ENCODE measurements around the gene FAM13A.

Gene FAM13A

DNA sequence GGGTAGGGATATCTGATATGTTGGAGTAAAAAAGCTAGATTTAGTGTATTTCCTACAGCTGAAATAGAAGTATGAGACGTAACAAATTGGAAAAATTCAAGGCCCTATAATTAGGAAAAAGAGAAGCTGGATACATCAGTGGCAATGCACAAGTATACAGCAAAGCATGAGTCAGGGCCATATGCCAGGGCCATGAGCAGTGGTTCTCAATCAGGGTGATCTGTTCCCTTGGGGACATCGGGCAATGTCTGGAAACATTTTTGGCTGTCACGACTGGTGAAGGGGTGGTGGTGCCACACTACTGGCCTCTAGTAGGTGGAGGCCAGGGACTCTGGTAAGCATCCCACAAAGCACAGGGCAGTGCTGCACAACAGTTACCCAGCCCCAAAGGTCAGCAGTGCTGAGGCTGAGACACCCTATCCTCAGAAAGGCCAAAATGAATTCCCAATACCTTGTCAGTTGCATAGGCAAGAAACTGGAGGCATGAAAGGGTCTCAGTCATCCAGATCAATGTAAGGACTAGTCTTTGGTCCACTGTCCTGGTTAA is 322.5 kb downstream of the FAM13A start:
- no peak for DNase-seq (ENCODE audit: low read depth)
- no peak overlapping the region for H3K4me3 ChIP-seq (ENCODE audit: low read depth, low read length)
- TF ChIP-seq, protein P1, sequence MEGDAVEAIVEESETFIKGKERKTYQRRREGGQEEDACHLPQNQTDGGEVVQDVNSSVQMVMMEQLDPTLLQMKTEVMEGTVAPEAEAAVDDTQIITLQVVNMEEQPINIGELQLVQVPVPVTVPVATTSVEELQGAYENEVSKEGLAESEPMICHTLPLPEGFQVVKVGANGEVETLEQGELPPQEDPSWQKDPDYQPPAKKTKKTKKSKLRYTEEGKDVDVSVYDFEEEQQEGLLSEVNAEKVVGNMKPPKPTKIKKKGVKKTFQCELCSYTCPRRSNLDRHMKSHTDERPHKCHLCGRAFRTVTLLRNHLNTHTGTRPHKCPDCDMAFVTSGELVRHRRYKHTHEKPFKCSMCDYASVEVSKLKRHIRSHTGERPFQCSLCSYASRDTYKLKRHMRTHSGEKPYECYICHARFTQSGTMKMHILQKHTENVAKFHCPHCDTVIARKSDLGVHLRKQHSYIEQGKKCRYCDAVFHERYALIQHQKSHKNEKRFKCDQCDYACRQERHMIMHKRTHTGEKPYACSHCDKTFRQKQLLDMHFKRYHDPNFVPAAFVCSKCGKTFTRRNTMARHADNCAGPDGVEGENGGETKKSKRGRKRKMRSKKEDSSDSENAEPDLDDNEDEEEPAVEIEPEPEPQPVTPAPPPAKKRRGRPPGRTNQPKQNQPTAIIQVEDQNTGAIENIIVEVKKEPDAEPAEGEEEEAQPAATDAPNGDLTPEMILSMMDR (IDR thresholded peaks at IDR 0.05; ENCODE audit: low read depth, low read length, missing control alignments), result no peak
- in situ Hi-C loops (cut with HindIII; ENCODE audit: low sequenced_read_pairs), result no loop called here

DNA sequence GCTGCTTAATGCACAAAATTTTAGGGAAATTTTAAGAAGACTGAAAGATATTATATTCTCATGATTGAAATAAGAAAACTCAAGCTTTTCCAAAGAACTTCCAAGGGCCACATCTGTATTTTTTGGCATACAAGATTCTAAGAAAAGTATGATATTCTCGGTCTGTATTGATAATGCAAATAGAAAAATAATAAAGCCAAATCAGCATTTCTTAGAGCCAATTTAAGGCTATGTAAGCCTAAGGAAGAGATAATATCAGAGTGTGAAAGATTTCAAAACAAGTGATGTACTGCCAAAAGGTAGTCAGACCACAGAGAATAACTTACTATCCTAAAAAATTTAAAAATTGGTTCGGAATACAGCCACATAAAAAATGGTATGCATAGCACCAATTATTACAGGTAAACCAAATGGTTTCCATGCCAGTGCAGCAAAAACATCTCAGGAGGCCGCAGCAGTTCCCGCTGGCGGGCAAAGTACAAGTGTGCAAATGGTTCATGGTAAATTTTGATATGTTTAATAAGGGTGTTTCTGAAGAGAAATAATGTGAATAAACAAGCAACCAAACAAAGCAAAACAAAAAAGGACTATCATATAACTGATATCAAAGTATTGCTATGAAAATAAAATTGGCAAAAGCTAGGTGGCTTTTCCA is 324.1 kb downstream of the FAM13A start:
- TF ChIP-seq, protein P1 (IDR thresholded peaks at IDR 0.05; ENCODE audit: low read depth, low read length, missing control alignments), result no peak
- no peak overlapping the region for H3K4me3 ChIP-seq (ENCODE audit: low read depth, low read length)
- no peak for DNase-seq (ENCODE audit: low read depth)
- in situ Hi-C loops (cut with HindIII; ENCODE audit: low sequenced_read_pairs), result no loop called here

DNA sequence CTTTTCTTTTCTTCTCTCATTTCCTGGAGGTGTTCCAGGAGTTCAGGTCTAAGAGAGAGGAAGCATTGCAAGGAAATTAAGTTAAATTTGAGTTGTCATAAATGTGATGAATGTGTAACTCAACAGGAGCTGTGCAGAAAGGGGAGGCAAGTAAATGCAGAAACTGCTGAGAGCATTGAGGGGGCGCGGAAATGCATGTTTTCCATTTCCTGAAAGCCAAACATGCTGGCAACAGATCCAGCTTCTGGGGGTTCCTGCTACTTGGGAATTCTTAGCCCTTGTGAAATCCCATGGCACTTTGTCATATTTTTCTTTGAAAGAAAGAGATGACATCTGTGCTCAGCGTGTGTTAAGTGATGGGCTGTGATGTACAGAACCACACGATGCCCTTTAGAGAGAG is 325.6 kb downstream of the FAM13A start:
- in situ Hi-C loops (cut with HindIII; ENCODE audit: low sequenced_read_pairs), result no loop called here
- TF ChIP-seq, protein P1 (IDR thresholded peaks at IDR 0.05; ENCODE audit: low read depth, low read length, missing control alignments), result no peak
- no peak for DNase-seq (ENCODE audit: low read depth)
- H3K4me3 ChIP-seq (ENCODE audit: low read depth, low read length), result no peak overlapping the region

DNA sequence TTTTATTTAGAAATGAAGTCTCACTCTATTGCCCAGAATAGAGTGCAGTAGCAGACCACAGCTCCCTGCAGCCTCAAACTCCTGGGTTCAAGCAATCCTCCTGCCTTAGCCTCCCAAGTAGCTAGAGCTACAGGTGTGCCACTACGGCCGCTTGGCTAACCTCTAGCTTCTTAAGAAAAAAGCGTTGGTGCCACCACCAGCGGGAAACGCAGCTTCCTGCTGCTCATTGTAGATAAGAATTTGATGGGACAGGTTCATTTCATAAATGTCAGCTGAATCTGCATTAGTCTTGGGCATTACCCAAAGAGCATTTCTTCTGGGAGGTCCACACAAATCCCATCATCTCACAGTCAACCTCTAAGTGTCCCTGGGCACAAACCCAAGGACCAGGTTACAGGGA is 326.2 kb downstream of the FAM13A start:
- in situ Hi-C loops (cut with HindIII; ENCODE audit: low sequenced_read_pairs), result no loop called here
- no peak overlapping the region for H3K4me3 ChIP-seq (ENCODE audit: low read depth, low read length)
- no peak for DNase-seq (ENCODE audit: low read depth)
- TF ChIP-seq, protein P1 (IDR thresholded peaks at IDR 0.05; ENCODE audit: low read depth, low read length, missing control alignments), result no peak

DNA sequence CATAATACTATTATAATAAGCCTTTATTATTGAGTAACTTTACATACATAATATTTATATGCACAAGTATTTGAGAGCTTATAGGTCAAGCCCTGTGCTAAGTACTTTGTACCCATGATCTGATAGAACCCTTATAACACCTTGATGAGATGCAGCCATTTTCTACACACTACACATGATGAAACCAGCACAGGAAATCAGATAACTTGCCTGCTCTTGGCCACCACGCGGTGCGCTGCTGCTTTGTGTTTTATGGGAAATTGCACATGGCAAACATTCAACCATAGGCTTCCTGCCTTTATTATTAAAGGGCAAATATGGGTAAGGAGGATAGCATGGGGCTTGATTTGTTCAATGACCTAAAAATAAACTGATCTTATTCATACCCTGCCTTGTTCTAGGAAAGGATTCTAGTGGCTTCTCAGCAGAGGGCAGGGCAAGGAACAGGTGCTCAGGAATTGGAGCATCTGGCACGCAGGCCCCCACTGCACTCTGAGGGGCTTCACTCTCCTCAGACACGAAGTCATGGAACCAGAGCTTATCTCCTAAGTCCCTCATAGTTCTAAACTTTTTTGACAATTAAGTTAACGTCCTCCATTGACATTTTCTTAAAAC is 327.7 kb downstream of the FAM13A start:
- H3K4me3 ChIP-seq (ENCODE audit: low read depth, low read length), result no peak overlapping the region
- DNase-seq (ENCODE audit: low read depth), result no peak
- TF ChIP-seq, protein P1 (IDR thresholded peaks at IDR 0.05; ENCODE audit: low read depth, low read length, missing control alignments), result no peak
- in situ Hi-C loops (cut with HindIII; ENCODE audit: low sequenced_read_pairs), result no loop called here

DNA sequence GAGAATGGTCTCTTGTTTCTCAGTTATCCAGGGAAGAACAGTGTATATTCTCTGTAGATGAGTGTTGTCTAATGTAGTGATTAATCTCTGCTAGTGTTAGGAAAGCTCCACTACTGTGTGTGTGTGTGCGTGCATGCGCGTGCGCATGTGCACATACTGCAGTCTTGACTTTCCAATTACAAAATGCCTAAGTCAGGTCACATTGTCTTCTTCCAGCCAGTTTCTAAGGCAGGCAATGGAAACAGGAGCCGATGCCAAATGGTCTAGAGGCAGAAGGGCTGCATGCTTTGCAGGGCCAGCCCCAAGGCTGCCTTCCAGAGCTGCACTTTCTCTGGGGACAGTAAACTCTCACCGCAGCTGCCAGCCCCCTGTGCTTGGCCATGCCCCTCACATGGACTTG is 328.8 kb downstream of the FAM13A start:
- in situ Hi-C loops (cut with HindIII; ENCODE audit: low sequenced_read_pairs), result no loop called here
- H3K4me3 ChIP-seq (ENCODE audit: low read depth, low read length), result no peak overlapping the region
- TF ChIP-seq, protein P1 (IDR thresholded peaks at IDR 0.05; ENCODE audit: low read depth, low read length, missing control alignments), result no peak
- DNase-seq (ENCODE audit: low read depth), result no peak

All from astrocyte of the cerebellum (primary cell).